Left lung (tissue), 10 donors: Measurements from ENCODE around the gene FAIM2. TPM values are rescaled to one million over a fixed set of nuclear protein-coding genes. Genes with fewer than 3 reads are reported as not detected.

ENCODE experiments used
- ATAC-seq: fragments of 200-7000 bp; cut with Tn5 transposase; one replicate; pipeline ENCODE4 v1.9.1; 2020; ENCODE audit warnings: moderate library complexity
- DNase-seq, 4 donors: peaks; one replicate each; pipeline ENCODE4 v3.0.0-alpha.2; 2013 to 2020
- H3K27ac ChIP-seq, 2 donors: fragments of 200-600 bp; sonication (generic) in 1 of 2; one replicate each; pipeline versions ENCODE4 v1.5.0 to v1.8.0; 2020 to 2021
- H3K27me3 ChIP-seq, 2 donors: fragments of 200-600 bp; sonication (generic) in 1 of 2; one replicate each; pipeline versions ENCODE4 v1.5.0 to v1.8.0; 2020 to 2021
- H3K36me3 ChIP-seq, 2 donors: fragments of 200-600 bp; sonication (generic) in 1 of 2; one replicate each; pipeline versions ENCODE4 v1.5.0 to v1.8.0; 2020 to 2021
- H3K4me1 ChIP-seq, 2 donors: fragments of 200-600 bp; one replicate each; pipeline ENCODE4 v1.8.0; 2021
- H3K4me3 ChIP-seq, 2 donors: fragments of 200-600 bp; sonication (generic) in 1 of 2; one replicate each; pipeline versions ENCODE4 v1.5.0 to v1.8.0; 2020 to 2021; ENCODE audit warnings: mild to moderate bottlenecking in 1 of 2
- H3K9me3 ChIP-seq, 2 donors: fragments of 200-600 bp; sonication (generic) in 1 of 2; one replicate each; pipeline versions ENCODE4 v1.5.0 to v1.8.0; 2020 to 2021
- intact Hi-C, 2 donors: fragments of 100-400 bp; cut with DNase I; formaldehyde crosslinking; loops; one replicate each; pipeline versions ENCODE4 v1.11.2 to v1.14.2; 2022
- polyA plus RNA-seq, 6 donors: library from polyadenylated mRNA; unstranded; fragments of 120-200 nt; gene quantifications; one replicate each; pipeline ENCODE4 v1.2.1, GENCODE V29; 2013; ENCODE audit not compliant: insufficient read length in 6 of 6
- total RNA-seq, 2 donors: library from RNA; stranded (reverse); fragmentation: NEBNext Ultra II Directional; extraction: Animal tissue kit (Norgen Biotek cat#: 25700); gene quantifications; one replicate each; pipeline ENCODE4 v1.2.1, GENCODE V29; 2021
- TF ChIP-seq, protein P1 (sequence below), 2 donors: fragments of 200-600 bp; sonication (generic) in 1 of 2; IDR thresholded peaks; one replicate each; pipeline versions ENCODE4 v1.5.0 to v1.8.0; 2021; ENCODE audit warnings: antibody characterized with exemption in 2 of 2
- donor health status: DM: no; HTN: yes; CAD: no.
- donor health status: DM: no; HTN: no; CAD: no.

The FAIM2 gene
- total and polyA plus RNA-seq, 8 donors, result 0.27 to 1.8 (median 0.70) TPM

DNA sequence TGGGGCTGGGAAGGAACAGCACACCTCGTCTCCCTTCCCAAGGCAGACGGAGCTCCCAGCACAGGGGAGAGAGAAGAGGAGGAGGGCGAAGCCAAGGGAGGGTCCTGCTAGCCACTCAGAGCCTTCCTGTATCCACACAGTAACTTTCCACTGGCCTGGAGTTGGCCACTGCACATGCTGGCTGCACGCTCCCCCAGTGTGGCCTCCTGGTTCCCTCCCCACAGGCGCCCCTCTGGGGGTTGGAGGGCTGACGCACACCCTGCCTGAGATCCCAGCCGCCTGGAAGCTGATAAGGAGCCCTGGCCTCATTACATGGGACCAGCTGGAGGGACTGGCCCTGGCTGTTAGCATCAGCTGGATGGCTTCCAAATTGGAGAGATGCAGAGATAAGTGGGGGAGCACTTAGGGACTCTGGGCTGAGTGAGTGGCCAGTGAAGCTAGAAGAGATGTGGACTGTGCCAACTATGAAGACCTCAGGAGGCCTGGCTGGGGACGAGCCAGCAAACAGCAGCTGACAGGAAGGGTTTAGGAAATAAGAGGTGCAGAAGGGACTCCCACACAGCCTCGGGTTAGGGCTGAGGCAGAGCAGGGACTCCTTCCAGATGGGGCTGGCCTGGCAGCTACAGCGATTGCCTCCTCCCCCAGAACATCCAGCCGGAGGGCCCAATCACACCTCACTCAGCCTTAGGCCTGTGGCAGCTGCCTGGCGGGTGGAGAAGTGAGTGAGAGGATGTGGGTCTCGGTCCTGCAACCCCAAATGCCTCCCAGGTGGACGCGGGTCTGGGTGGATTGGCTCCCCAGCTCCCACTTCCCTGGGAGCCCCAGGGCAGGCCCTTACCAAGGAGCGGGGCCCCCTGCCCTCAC lies 34.5 kb downstream of the FAIM2 start:
- no peaks in the 10 kb centered on the region for H3K27me3 ChIP-seq
- H3K36me3 ChIP-seq, result no peaks in the 10 kb centered on the region
- H3K4me3 ChIP-seq, result no peak overlapping the region
- H3K9me3 ChIP-seq, result no peaks in the 10 kb centered on the region
- H3K4me1 ChIP-seq, result peaks cover 20 to 29% of the 10 kb centered on the region in 2 donors
- DNase-seq, result peak; percentile 70 to 98 (median 88)
- intact Hi-C loops, result loop anchor here in 1 of 2 donors (10.0 kb wide), 1 partner anchor 76 kb away; no protein-coding TSS in a partner anchor
- ATAC-seq, result peak; percentile 60
- no peak overlapping the region for H3K27ac ChIP-seq
- TF ChIP-seq, protein P1, sequence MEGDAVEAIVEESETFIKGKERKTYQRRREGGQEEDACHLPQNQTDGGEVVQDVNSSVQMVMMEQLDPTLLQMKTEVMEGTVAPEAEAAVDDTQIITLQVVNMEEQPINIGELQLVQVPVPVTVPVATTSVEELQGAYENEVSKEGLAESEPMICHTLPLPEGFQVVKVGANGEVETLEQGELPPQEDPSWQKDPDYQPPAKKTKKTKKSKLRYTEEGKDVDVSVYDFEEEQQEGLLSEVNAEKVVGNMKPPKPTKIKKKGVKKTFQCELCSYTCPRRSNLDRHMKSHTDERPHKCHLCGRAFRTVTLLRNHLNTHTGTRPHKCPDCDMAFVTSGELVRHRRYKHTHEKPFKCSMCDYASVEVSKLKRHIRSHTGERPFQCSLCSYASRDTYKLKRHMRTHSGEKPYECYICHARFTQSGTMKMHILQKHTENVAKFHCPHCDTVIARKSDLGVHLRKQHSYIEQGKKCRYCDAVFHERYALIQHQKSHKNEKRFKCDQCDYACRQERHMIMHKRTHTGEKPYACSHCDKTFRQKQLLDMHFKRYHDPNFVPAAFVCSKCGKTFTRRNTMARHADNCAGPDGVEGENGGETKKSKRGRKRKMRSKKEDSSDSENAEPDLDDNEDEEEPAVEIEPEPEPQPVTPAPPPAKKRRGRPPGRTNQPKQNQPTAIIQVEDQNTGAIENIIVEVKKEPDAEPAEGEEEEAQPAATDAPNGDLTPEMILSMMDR (IDR thresholded peaks at IDR 0.05), result no peak

DNA sequence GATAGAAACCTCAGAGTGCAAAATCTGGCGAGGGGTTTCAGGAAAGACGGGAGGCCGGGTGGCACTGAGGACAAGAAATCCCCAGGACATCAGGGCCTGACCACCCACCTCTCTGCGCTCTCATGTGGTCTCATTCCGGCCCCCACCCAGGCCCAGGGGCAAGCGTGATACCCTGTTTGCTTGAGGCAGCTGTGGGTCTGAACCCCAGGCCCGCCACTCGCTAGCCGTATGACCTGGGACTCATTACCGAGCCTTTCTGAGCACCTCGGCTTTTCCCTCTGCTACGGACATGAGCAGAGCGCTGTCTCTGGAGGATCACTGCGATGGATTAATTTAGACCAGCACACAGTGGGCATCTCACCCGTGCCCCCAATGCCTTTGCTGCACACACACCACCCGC lies 35.3 kb downstream of the FAIM2 start:
- no peak overlapping the region for H3K27ac ChIP-seq
- ATAC-seq (no peak), DNase-seq (peak in 1 of 4 donors; percentile 61)
- TF ChIP-seq, protein P1 (IDR thresholded peaks at IDR 0.05), result no peak
- H3K9me3 ChIP-seq, result no peaks in the 10 kb centered on the region
- intact Hi-C loops, result loop anchor here in 1 of 2 donors (10.0 kb wide), 1 partner anchor 76 kb away; no protein-coding TSS in a partner anchor
- H3K4me3 ChIP-seq, result no peak overlapping the region
- H3K27me3 ChIP-seq, result no peaks in the 10 kb centered on the region
- H3K36me3 ChIP-seq, result no peaks in the 10 kb centered on the region
- H3K4me1 ChIP-seq, result peaks cover 20 to 29% of the 10 kb centered on the region in 2 donors

DNA sequence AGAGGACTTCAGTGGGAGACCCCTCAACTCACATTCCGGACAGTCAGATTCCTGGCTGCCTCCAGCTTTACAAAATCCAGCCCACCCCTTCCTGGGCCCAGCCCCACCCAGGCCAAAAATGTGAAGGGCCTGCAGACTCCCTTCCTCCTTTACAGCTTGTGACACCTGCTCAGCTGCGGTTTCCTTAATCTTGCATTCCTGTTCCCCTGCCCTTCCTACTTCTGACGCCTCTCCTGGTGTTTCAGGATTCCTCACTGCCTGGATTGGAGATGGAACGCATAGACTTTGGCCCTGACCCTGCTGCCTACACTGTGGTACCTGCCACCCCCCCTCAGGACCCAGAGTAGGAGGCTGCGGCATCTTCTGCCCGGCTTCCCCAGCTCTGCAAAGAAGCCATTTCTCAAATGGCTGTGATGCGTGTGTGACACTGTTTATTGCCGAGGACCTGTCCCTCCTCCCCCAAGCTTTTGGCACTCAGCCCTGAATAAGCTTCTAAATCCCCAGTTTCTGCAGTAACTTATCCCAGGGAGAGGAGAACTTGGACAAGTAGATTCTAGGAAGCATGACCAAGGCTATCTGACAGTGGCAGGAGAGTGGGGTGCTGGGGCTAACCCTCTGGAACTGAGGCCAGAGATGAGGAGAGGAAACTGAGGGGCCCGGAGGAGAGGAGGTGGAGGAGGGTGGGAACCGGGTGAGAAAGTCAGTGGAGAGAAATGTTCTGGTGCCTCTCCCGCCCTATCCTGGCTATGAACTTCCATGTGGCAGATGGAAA lies 35.9 kb downstream of the FAIM2 start:
- peaks cover 20 to 29% of the 10 kb centered on the region in 2 donors for H3K4me1 ChIP-seq
- DNase-seq, result peak in 1 of 4 donors; percentile 43
- ATAC-seq, result peak; percentile 67
- no peaks in the 10 kb centered on the region for H3K36me3 ChIP-seq
- peak overlapping the region in 1 of 2 donors; percentile 28 for H3K27ac ChIP-seq
- H3K4me3 ChIP-seq, result no peak overlapping the region
- intact Hi-C loops, result loop anchor here in 1 of 2 donors (10.0 kb wide), 1 partner anchor 77 kb away; no protein-coding TSS in a partner anchor
- no peaks in the 10 kb centered on the region for H3K27me3 ChIP-seq
- H3K9me3 ChIP-seq, result no peaks in the 10 kb centered on the region
- TF ChIP-seq, protein P1 (IDR thresholded peaks at IDR 0.05), result no peak

DNA sequence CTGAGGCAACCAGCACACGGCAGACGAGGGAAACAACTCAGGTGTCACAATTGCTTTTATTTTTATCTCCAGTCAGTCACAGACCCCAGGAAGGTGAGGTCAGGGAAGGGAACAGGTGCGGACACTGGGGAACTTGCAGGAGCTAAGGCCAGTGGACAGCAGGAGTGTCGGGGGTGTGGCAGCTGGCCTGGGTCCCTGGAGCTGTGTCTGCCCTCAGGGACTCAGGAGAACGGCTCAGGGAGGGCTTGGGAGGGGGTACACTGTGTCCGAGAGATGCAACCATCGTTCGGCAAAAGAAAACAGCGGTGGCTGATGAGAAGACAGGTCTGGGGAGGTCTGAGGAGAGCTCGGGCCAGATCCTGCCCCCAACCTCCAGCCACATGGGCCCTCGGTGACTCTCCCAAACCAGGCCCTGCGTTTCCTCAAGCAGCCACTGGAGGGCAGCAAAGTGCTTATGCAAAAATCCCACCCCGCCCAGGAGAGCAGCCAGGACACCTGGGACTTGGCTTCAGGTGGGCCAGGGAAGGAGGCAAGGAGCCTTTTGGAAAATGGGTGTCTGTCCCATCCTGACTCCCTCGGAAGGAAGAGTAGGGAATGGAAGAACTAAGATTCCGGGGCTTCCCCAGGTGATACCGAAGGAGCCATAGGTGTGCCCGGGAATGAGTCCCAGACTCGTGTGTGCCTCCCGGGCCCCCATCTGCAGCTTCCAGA lies 36.7 kb downstream of the FAIM2 start:
- ATAC-seq (peak; percentile 84), DNase-seq (peak; percentile 55 to 88 (median 75))
- TF ChIP-seq, protein P1 (IDR thresholded peaks at IDR 0.05), result peak; percentile 96 to 97
- no peaks in the 10 kb centered on the region for H3K36me3 ChIP-seq
- peak overlapping the region in 1 of 2 donors; percentile 28 for H3K27ac ChIP-seq
- intact Hi-C loops, result loop anchor here in 1 of 2 donors (10.0 kb wide), 1 partner anchor 78 kb away; no protein-coding TSS in a partner anchor
- no peak overlapping the region for H3K4me3 ChIP-seq
- no peaks in the 10 kb centered on the region for H3K27me3 ChIP-seq
- H3K4me1 ChIP-seq, result peaks cover 20 to 29% of the 10 kb centered on the region in 2 donors
- no peaks in the 10 kb centered on the region for H3K9me3 ChIP-seq
